ENCODE data around the gene CCDC112.
"Not testable (repeated sequence)": the region's sequence is repeated elsewhere in the genome, so short reads cannot be mapped to it uniquely, and the experiment has no call there.

The CCDC112 gene

DNA sequence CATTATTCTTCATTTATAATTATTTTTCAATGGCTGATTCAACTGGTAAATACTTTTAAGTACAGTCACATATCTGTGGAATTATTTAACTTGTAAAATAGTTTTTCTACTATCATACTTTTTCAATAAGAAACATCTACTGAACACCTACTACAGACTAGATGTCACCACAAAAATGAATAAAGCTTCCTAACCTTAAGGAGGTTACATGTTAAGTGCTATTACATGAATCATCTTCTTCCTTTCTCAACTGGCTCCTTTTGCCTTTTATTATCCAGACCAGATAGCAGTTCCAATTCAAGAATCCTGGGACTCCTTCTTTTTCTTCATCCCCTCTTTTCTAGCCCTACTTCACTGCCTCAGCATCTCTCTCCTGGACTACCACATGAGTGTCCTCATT lies 38.5 kb downstream of the CCDC112 start:
- no peak for DNase-seq

DNA sequence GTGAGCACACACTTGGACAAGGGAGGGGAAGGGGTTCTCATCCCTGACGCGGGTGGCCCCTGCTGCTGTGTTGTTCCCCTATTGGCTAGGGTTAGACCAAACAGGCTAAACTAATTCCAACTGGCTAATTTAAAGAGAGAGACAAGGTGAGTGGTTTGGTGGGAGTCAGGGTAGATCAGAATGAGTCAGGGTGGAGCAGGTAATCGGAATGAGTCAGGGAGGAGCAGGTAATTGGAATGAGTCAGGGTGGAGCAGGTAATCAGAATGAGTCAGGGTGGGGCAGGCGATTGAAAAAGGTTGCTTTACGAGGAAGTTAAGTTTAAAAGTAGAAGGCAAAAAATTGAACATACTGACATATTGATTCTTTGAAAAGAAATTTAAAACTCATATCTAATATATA lies 47.1 kb downstream of the CCDC112 start:
- DNase-seq, result not testable (repeated sequence)

DNA sequence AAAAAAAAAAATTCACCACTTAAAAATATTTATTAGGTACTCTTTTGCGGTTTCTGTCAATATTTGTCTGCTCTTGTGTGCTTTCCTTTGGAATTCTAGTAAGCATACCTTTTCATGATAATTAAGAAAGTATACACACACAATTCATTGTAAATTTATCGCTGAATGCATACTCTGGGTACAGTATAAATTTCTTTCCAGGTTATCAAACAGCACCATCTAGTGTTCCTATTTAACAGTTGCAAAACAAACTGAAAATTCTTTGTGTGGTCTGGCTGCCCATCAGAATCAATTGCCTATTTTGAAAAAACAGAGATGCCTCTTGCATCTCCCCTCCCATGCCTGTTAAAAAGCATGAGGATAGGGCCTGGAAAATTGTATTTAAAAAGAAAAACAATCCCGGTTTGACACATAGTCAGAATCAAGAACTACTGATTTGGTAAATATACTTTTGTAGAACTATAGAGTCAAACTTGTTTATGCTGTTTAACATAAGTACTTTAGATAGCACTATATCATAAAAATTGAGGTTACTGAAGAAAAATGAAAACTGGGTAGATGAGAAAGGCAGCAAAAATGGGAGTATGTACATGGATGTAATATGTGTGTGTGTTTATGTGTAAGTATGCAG lies 50.0 kb downstream of the CCDC112 start:
- no peak for DNase-seq

DNA sequence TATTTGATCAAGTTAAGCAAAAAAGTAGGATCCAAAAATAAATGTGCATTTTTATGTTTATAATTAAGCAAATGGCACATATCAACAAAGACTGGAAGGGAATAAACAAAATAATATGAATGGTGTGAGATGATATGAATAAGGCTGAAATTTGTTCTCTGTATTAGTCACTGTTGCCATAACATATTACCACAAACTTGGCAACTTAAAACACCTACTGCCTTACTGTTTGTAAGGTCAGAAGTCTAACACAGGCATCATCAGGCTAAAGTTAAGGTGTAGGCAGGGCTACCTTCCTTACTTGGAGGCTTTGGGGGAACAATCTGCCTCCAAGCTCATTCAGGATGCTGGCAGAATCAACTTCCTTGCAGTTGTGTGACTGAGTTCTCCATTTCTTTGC lies 53.0 kb downstream of the CCDC112 start:
- no peak for DNase-seq

DNA sequence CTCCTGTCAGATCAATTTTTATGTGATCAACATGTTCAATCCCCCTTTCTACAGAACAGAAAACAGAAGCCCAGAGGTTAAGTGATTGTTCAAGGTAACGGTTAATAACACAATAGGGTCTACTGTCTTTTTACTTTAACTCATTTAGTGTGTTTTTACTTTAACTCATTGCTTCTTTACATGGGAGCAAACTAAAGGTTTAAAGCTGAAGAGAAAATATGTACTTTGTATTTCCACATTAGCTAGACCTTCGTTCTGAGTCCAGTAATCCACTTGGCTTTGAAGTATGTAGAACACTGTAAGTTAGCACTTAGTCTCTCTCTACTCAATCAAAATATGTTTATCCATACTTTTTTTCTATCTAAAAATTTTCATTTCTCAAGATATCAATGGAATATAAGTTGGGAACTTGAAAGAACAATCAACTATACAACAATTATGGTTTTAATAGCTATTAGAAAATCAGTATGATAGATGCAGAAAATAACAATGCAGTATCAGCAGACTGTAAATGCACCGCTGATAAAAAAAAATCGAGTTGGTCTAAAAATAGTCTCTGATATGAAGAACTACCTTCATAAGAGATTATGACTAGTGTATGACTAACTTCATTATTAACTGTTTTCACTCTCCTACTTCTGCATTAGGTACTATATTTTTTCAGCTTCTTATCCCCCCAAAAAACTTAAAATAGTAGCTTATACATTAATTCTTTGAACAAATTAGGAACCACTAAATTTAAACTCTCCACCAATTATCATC lies 54.4 kb downstream of the CCDC112 start:
- DNase-seq, result no peak

DNA sequence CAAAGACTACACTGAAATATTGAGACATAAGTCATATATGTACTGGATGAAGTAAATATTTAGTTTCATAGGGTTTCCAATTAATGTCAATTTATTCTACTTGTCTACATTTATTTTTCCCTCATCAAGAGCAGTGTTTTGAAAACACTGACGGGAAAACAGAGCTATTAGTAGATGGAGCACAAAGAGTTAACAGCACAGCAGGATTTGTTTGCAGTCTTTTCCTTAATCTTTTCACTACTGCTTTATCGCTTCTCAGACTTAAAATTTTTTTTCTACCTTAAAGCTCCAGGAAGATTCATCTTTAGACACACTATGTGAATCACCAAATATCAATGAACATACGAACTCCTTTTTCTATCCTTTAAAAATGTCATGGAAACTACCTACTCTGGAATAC lies 59.4 kb downstream of the CCDC112 start:
- no peak for DNase-seq

DNA sequence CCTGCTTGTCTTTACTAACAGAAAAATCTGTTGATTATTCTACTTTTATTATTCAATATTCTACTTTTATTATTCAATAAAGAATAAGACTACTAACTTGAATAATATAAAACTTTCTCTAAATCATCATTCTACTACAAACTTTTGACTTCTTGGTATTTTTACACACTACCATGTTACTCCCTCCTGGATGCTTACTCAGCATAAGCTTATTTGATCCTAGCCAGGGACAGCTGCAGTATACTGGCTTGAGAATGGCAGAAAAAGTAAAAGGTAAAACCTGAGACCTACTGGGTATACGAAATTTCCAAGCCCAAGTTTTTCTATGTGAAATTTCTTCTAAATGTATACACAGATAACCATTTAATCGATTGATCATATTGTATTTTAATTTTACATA lies 59.9 kb downstream of the CCDC112 start:
- no peak for DNase-seq

DNA sequence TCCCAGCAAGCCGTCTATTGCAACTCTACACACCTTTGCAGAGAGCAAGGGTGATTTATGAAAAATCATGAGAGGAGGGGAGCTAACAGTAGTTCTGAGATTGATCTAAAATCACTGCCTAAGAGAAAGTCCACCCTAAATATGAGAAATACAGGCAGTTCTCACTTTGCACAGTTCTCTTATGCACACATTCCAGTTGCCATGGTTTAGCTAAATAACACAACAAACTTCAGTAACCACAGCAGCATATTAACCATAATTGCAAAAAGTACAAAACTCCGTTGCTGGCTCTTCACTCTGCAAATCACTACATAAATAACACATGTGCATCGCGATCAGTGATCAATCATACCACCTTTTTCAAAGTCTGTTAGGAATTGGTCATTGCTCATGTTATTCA lies 64.9 kb downstream of the CCDC112 start:
- no peak for DNase-seq

DNA sequence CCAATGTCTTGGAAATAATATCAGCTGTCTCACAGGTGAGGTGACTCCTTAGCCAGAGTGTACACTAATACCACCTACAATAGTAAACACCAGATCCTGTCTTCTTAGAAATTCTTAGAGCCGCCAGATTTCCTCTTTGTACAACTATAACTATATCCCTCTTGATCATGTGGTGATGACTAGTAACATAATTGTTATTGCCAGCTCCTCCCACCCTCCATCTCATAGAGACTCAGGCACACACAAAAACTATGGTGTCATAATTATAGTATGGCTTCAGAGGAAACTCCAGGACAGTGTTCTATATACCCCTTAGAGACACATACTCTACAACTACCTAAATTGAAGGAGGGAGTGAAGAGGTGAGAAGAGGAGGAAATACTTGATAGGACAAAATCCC lies 66.8 kb downstream of the CCDC112 start:
- no peak for DNase-seq

DNA sequence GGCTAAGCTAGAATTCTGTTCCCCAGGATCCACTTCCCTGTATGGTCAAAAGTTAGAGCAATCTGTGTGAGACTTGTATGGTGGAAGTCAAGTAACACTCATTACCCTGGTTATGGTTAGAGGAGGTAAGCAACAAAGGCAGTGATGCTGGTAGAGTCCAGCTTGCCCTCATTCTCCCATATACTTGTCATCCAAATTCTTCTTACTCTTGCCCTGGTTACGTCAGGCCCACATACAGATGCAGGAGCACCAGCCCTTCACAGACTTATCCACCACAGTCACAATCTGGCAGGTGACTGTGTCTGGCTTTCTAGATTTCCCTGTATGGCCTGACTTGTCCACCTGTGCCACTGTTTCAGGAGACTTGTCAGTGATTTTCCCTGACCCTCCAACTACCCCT lies 69.2 kb downstream of the CCDC112 start:
- DNase-seq, result no peak
